H9 (cell line): ENCODE results near the gene RSAD1. TPM values are rescaled to one million over a fixed set of nuclear protein-coding genes. Genes with fewer than 3 reads are reported as not detected.

Source experiments
- DNase-seq: peaks from one replicate; pipeline ENCODE4 v3.0.0-alpha.2; 2017
- H2AFZ ChIP-seq: one replicate; pipeline ENCODE4 v1.6.1; 2013; ENCODE audit warnings: mild to moderate bottlenecking, low read length, control low read depth, moderate library complexity
- H2AK5ac ChIP-seq: 2 replicates; pipeline ENCODE4 v1.6.1; 2013; ENCODE audit warnings: low read length, control low read depth, mixed read lengths; ENCODE audit not compliant: insufficient read length
- H2BK120ac ChIP-seq: one replicate; pipeline ENCODE4 v1.6.1; 2013; ENCODE audit warnings: low read depth, mild to moderate bottlenecking, low read length, control low read depth, inconsistent platforms; ENCODE audit not compliant: poor library complexity, severe bottlenecking
- H2BK12ac ChIP-seq: 2 replicates; pipeline ENCODE4 v1.6.1; 2013; ENCODE audit warnings: low read length, control low read depth, mixed read lengths, low read depth; ENCODE audit not compliant: insufficient read length
- H2BK15ac ChIP-seq: 2 replicates; pipeline ENCODE4 v1.6.1; 2013; ENCODE audit warnings: low read depth, low read length, control low read depth
- H2BK20ac ChIP-seq: one replicate; pipeline ENCODE4 v1.6.1; 2013; ENCODE audit warnings: low read depth, mild to moderate bottlenecking, low read length, control low read depth, inconsistent platforms; ENCODE audit not compliant: poor library complexity, severe bottlenecking
- H2BK5ac ChIP-seq: 2 replicates; pipeline ENCODE4 v1.6.1; 2013; ENCODE audit warnings: low read length, control low read depth, mixed read lengths; ENCODE audit not compliant: insufficient read length
- H3K14ac ChIP-seq: 2 replicates; pipeline ENCODE4 v1.6.1; 2013; ENCODE audit warnings: low read length, control low read depth; ENCODE audit not compliant: insufficient read depth
- H3K18ac ChIP-seq: 2 replicates; pipeline ENCODE4 v1.6.1; 2013; ENCODE audit warnings: low read depth, mild to moderate bottlenecking, mixed read lengths, low read length, control low read depth; ENCODE audit not compliant: insufficient read length
- H3K23ac ChIP-seq: 2 replicates; pipeline ENCODE4 v1.6.1; 2013; ENCODE audit warnings: low read length, control low read depth, mixed read lengths, low read depth; ENCODE audit not compliant: insufficient read length
- H3K23me2 ChIP-seq: 2 replicates; pipeline ENCODE4 v1.6.1; 2013; ENCODE audit warnings: low read depth, mild to moderate bottlenecking, mixed read lengths, low read length, control low read depth; ENCODE audit not compliant: insufficient read length, poor library complexity, severe bottlenecking
- H3K27ac ChIP-seq: 2 replicates; pipeline ENCODE4 v1.5.1; 2013; ENCODE audit warnings: low read length, control low read depth, mixed read lengths, low read depth; ENCODE audit not compliant: insufficient read length
- H3K27me3 ChIP-seq: 2 replicates; pipeline ENCODE4 v1.6.1; 2013; ENCODE audit warnings: low read length, control low read depth, inconsistent platforms; ENCODE audit not compliant: insufficient read depth
- H3K4ac ChIP-seq: 2 replicates; pipeline ENCODE4 v1.6.1; 2013; ENCODE audit warnings: low read depth, mild to moderate bottlenecking, control low read depth, inconsistent platforms, low read length, moderate library complexity
- H3K4me1 ChIP-seq: 2 replicates; pipeline ENCODE4 v1.6.1; 2013; ENCODE audit warnings: low read length, control low read depth, inconsistent platforms; ENCODE audit not compliant: insufficient read depth
- H3K4me2 ChIP-seq: 2 replicates; pipeline ENCODE4 v1.6.1; 2013; ENCODE audit warnings: low read length, control low read depth, mixed read lengths; ENCODE audit not compliant: insufficient read length, insufficient read depth
- H3K56ac ChIP-seq: 2 replicates; pipeline ENCODE4 v1.6.1; 2013; ENCODE audit warnings: low read depth, mild to moderate bottlenecking, mixed read lengths, low read length, control low read depth; ENCODE audit not compliant: insufficient read length
- H3K79me1 ChIP-seq: 2 replicates; pipeline ENCODE4 v1.6.1; 2013; ENCODE audit warnings: low read depth, mild to moderate bottlenecking, moderate library complexity, low read length, control low read depth, inconsistent platforms; ENCODE audit not compliant: insufficient read depth, poor library complexity, severe bottlenecking
- H3K79me2 ChIP-seq: 2 replicates; pipeline ENCODE4 v1.6.1; 2013; ENCODE audit warnings: low read length, control low read depth, inconsistent platforms; ENCODE audit not compliant: insufficient read depth
- H3K9ac ChIP-seq: 2 replicates; pipeline ENCODE4 v1.6.1; 2013; ENCODE audit warnings: low read length, control low read depth, mixed read lengths; ENCODE audit not compliant: insufficient read length; ENCODE audit errors: extremely low read depth
- H3K9me3 ChIP-seq: one replicate; pipeline ENCODE4 v1.6.1; 2013; ENCODE audit warnings: low read depth, low read length, inconsistent platforms; ENCODE audit not compliant: control insufficient read depth
- H3T11ph ChIP-seq: one replicate; pipeline ENCODE4 v1.6.1; 2013; ENCODE audit warnings: mild to moderate bottlenecking, low read length, control low read depth, inconsistent platforms
- H4K20me1 ChIP-seq: one replicate; pipeline ENCODE4 v1.6.1; 2013; ENCODE audit not compliant: control insufficient read depth, insufficient read length, insufficient read depth
- H4K5ac ChIP-seq: 2 replicates; pipeline ENCODE4 v1.6.1; 2013; ENCODE audit warnings: low read depth, mild to moderate bottlenecking, mixed read lengths, low read length, control low read depth; ENCODE audit not compliant: insufficient read length
- H4K8ac ChIP-seq: replicated peaks from 2 replicates; pipeline ENCODE4 v1.6.1; 2013; ENCODE audit warnings: low read length, control low read depth, mixed read lengths, low read depth; ENCODE audit not compliant: insufficient read length
- H4K91ac ChIP-seq: 2 replicates; pipeline ENCODE4 v1.6.1; 2013; ENCODE audit warnings: low read depth, mild to moderate bottlenecking, moderate library complexity, mixed read lengths, low read length, control low read depth; ENCODE audit not compliant: insufficient read length
- H3K27ac Mint-ChIP-seq, 3 experiments: 2 replicates in 2 of 3; 3 replicates in 1 of 3; pipeline ENCODE4 v1.8.0; 2020 to 2021; ENCODE audit warnings: mixed read lengths in 3 of 3, mild to moderate bottlenecking in 1 of 3, moderate library complexity in 1 of 3
- H3K27me3 Mint-ChIP-seq: 2 replicates; pipeline ENCODE4 v1.8.0; 2021; ENCODE audit warnings: low read depth, mild to moderate bottlenecking, moderate library complexity, mixed read lengths
- H3K36me3 Mint-ChIP-seq, 3 experiments: 2 replicates in 2 of 3; 3 replicates in 1 of 3; pipeline ENCODE4 v1.8.0; 2020 to 2021; ENCODE audit warnings: low read depth in 3 of 3, mixed read lengths in 3 of 3; ENCODE audit not compliant: insufficient read depth in 1 of 3
- H3K4me1 Mint-ChIP-seq, 2 experiments: 2 replicates each; pipeline ENCODE4 v1.8.0; 2020; ENCODE audit warnings: mixed read lengths in 2 of 2
- H3K4me3 Mint-ChIP-seq, 2 experiments: 2 replicates in 1 of 2; 3 replicates in 1 of 2; pipeline ENCODE4 v1.8.0; 2020 to 2021; ENCODE audit warnings: mild to moderate bottlenecking in 2 of 2, mixed read lengths in 2 of 2, moderate library complexity in 1 of 2
- H3K9me3 Mint-ChIP-seq, 2 experiments: 2 replicates in 1 of 2; 3 replicates in 1 of 2; pipeline ENCODE4 v1.8.0; 2020; ENCODE audit warnings: mild to moderate bottlenecking in 2 of 2, mixed read lengths in 2 of 2, moderate library complexity in 1 of 2
- WGBS: extraction: QIAGEN DNeasy Blood & Tissue Kit; methylation state at CpG from one replicate; pipeline ENCODE4 v1.1.7; 2013; ENCODE audit warnings: missing lambda C conversion rate, low lambda C conversion rate, mixed read lengths; ENCODE audit not compliant: insufficient read length; ENCODE audit errors: extremely low coverage; 5-methylcytosine and 5-hydroxymethylcytosine counted together
- total RNA-seq: library from RNA; stranded (reverse); gene quantifications from 2 replicates; pipeline ENCODE4 v1.2.1, GENCODE V29; 2021
- TF ChIP-seq, protein P1 (sequence below): fragments of 200-600 bp; sonication (generic); conservative IDR thresholded peaks from 3 replicates; pipeline ENCODE4 v1.8.0; 2021; ENCODE audit warnings: antibody characterized with exemption, mild to moderate bottlenecking

RSAD1 gene
- total RNA-seq, 1 experiment from 2014 or later = 27.9 TPM

DNA sequence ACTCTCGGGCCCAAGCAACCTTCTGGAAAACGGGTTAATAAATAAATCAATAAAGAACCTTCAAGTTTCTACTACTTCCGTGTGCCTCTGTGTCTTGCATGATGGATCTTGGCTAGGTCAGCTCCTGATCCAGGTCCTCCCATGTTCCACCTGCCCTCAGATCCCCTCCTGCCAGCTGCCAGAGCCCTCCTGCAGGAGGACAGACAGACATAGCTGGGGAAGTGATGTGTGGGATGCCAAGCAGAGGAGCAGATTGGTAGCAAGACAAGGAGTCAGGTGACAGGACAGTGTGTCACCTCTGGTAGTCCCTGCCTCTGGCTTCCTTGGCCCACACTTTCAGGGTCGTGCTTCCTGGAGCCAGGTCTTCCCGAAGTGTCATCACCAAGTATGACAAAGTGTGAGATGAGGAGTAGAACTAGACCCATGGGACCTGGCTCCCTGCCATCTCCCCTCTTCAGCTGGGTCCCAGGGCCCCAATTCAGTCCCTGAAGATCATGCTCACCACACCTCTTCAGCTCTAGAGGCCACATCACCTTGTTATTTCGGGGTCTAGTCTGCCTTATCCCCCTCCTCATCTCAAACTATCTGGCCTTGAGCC, 52.9 kb downstream of the RSAD1 start:
- Histone ChIP-seq H4K8ac (no peak overlapping the region), H3K14ac (no peak overlapping the region), H2BK12ac (no peak overlapping the region), H3K9ac (no peak overlapping the region), H3K56ac (no peak overlapping the region), H3K18ac (no peak overlapping the region), H2AFZ (no peak overlapping the region), H3K4ac (no peak overlapping the region), H3K9me3 (no peaks in the 10 kb centered on the region), H3K79me1 (no peaks in the 10 kb centered on the region), H2AK5ac (no peak overlapping the region), H3K4me2 (no peak overlapping the region), H3T11ph (no peak overlapping the region), H2BK15ac (no peak overlapping the region), H4K5ac (no peak overlapping the region), H2BK120ac (no peak overlapping the region), H3K23me2 (peaks cover 17% of the 10 kb centered on the region), H2BK5ac (no peak overlapping the region), H4K20me1 (no peaks in the 10 kb centered on the region), H3K23ac (no peak overlapping the region), H3K27ac (no peak overlapping the region), H3K27me3 (no peaks in the 10 kb centered on the region; the same call in 1 of the 2 replicates), H3K79me2 (no peaks in the 10 kb centered on the region), H2BK20ac (no peak overlapping the region), H3K4me1 (peaks cover 3% of the 10 kb centered on the region; the same call in 1 of the 2 replicates), H4K91ac (no peak overlapping the region)
- Mint-ChIP-seq H3K27me3 (peaks cover 54% of the 10 kb centered on the region), H3K4me1 (peaks cover 40 to 42% of the 10 kb centered on the region in 2 experiments), H3K4me3 (no peak overlapping the region; a peak in 1 of 5 replicates), H3K27ac (no peak overlapping the region), H3K9me3 (no peaks in the 10 kb centered on the region; a peak in 1 of 5 replicates), H3K36me3 (peaks cover 0 to 4% (median 0%) of the 10 kb centered on the region in 3 experiments; a peak in 3 of 7 replicates)
- TF ChIP-seq, protein P1, sequence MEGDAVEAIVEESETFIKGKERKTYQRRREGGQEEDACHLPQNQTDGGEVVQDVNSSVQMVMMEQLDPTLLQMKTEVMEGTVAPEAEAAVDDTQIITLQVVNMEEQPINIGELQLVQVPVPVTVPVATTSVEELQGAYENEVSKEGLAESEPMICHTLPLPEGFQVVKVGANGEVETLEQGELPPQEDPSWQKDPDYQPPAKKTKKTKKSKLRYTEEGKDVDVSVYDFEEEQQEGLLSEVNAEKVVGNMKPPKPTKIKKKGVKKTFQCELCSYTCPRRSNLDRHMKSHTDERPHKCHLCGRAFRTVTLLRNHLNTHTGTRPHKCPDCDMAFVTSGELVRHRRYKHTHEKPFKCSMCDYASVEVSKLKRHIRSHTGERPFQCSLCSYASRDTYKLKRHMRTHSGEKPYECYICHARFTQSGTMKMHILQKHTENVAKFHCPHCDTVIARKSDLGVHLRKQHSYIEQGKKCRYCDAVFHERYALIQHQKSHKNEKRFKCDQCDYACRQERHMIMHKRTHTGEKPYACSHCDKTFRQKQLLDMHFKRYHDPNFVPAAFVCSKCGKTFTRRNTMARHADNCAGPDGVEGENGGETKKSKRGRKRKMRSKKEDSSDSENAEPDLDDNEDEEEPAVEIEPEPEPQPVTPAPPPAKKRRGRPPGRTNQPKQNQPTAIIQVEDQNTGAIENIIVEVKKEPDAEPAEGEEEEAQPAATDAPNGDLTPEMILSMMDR = no peak
- DNase-seq = no peak
- no CpG with 5 or more reads among the region's 6 CpGs for WGBS
